ENCODE results near the gene GNS.

The GNS gene

DNA sequence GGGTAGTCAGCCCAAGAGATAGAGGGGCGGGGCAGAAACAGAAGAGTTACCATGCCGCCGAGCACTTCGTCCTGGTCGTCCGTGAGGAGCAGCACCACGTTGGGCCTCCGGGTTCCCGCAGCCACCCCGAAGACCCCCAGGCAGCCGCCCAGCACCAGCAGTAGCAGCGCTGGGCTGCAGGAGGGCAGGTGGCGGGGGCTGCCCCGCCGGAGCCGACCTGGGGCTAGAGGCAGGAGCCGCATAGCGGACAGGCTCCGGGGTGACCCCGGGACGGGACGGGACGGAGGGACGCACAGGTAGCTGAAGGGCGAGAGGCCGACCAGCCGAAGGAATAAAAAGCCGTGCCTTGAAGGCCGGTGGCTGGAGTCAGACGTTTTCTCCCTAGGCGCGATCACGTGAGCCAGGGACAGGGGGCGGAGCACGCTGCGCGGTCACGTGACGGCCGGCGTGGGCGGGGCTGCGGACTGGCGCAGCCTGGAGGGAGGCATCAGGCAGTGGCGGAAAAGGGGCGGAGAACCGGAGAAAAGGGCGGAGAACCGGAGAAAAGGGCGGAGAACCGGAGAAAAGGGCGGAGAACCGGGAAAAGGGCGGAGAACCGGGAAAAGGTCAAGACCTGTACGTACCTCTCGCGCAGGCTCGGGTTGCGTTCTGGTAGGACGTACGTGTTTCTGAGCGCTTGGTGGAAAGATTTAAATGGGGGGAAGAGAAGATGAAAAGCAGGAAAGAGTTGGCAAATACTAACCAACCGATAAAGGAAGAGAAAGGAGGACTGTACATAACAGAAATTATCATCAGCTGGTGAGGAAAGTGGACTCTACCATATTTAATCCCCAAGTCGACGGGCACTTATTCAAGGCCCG lies at the start of gene GNS:
Gene GNS (minus strand): TSS at position 372 of the 860 bp plus-strand sequence. CDS start 130 bp downstream, at position 242.
- DNase-seq = peak; percentile 78 to 98 (median 93)

DNA sequence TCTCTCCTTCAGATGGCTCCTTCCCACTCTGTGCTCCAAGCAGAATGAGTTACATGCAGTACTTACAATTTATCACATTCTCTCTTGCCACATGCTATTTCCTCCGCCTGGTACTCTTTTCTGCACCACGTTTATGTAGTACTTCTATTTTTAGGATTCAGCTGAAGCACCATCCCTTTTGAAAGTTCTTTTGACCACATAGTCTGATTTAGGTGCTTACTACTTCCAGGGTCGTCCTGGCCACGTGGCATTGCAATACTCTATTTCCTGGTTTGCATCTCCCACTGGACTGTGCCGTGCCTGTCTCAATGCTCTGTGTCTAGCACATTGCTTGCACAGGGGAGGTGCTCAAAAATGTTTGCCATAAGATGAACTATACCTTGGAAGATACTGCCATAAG lies 48.9 kb upstream of the GNS start:
- no peak for DNase-seq

DNA sequence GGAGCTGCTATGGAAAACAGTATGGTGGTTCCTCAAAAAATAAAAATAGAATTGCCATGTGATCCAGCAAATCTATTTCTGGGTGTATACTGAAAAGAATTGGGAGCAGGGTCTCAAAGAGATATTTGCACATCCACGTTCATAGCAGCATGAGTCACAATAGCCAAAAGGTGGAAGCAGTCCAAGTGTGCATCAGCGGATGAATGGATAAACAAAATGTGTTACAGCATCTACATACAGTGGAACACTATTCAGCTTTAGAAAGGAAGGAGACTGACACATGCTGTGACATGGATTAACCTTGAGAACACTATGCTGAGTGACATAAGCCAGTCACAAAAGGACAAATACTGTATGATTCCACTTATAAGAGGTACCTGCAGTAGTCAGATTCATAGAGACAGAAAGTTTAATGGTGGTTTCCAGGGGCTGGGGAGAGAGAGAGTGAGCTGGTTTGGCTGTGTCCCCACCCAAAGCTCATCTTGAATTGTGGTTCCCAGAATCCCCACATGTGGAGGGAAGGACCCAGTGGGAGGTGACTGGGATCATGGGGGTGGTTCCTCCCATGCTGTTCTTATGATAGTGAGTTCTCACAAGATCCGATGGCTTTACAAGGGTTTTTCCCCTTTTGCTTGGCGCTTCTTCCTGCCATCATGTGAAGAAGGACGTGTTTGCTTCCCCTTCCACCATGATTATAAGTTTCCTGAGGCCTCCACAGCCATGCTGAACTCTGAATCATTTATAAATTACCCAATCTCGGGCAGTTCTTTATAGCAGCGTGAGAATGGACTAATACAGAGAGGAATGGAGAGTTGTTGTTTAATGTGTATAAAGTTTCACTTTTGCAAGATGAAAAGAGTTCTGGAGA lies 47.6 kb upstream of the GNS start:
- peak in 1 of 56 donors; percentile 24 for DNase-seq

DNA sequence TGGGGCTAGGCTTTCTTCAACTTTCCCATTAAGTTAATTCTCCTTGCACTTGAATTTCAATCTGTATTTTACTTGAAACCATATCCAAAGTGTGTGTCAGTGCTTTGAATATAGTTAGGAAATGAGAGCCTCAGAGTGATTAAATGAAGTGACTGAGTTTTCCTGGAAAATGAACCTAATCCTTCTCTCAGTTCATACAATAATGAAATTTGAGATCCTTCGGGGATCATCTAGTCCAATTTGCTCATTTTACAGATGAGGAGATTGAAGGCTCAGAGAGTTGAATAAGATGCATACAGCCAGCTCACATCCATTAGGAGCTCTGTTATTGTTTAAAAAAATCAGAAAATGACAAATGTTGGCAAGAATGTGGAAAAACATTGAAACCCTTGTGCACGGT lies 47.0 kb upstream of the GNS start:
- DNase-seq = no peak

DNA sequence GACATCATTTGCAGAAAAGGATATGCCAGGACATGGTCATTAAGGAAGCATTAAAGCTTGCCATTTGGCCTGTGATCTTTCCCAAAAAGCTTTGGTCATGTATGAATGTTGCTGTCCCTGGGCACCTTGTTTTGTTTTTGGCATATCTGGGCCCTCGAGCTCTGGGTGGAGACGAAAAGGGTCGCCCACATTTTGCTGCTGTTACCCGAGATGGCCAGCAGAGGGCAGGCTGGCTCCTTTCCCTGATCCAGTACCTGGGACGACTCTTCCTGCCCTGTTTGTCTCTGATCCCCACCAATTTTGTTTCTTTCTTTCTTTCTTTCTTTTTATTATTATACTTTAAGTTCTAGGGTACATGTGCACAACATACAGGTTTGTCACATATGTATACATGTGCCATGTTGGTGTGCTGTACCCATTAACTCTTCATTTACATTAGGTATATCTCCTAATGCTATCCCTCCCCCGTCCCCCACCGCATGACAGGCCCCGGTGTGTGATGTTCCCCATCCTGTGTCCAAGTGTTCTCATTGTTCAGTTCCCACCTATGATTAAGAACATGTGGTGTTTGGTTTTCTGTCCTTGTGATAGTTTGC lies 43.1 kb upstream of the GNS start:
- DNase-seq = peak in 28 of 56 donors; percentile 3 to 61 (median 19)

DNA sequence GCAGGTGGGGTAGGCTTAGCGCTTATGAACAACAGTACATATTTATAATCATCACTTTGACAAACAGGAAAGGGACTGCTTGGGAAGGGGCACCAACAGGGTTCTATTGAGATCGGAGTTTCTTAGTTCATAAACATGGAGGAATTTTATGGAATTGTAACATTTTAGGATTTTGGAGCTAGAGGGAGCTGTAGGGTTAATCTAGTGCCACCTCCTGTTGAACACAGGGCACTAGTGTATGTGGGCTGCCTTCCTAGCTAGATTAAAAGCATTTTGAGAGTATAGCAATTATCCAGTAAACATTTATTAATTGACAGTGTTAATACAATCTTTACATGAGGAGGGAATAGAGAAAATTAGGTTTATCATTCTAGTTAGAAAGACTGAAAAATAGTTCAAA lies 42.2 kb upstream of the GNS start:
- DNase-seq = no peak

DNA sequence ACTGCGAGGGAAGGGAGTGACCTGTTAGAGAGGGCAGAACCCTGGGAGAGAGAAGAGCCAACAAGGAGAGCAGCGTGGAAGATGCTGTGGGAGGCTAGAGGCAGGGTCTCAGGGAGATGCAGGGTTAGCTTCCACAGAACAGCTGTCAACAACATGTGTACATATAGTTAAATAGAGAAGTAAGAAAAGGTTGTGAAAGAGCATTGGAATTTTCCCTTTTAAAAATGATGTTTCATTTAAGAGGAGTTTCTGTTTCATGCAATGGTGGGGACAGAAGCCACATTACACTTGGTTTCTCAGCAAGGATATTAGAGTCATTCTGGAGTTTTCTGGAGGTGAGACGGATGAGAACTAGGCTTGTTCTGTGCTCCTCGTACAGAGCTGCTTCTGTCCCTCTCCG lies 41.4 kb upstream of the GNS start:
- no peak for DNase-seq

DNA sequence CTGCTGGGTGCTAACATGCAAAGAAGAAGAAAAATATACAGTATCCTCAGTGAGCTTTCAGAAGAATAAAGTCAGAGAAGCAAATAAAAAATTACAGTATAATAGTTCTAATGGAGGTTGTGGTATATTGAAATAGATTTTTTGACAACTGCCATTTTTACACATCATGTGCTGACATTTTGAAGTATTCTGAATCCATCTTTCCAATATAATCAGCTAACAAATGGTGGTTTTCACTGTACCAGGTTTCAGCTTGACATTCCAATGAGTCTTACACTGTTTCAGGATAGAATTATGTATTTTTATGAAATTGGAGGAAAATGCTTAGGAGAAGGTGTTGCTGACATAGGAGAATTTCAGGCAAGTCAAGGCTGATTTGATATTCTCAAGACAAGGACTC lies 39.0 kb upstream of the GNS start:
- no peak for DNase-seq

DNA sequence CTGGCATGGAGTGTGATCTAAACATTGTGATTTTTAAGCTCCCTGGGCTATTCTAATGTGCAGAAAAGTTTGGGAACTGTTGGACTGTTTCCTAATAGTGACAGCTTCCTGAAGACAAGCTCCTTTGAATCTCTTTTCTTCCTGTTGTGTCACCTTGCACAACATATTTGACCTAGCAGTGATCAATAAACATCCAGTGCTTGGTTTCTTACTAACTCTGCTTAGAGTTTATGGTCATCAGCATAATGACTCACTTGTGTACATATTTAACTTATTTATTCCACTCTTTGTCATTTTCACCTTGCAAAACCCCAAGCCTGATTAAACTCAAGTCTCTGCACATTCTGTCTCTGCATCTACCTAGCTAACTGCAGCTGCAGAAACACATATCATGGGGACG lies 38.0 kb upstream of the GNS start:
- DNase-seq = no peak

DNA sequence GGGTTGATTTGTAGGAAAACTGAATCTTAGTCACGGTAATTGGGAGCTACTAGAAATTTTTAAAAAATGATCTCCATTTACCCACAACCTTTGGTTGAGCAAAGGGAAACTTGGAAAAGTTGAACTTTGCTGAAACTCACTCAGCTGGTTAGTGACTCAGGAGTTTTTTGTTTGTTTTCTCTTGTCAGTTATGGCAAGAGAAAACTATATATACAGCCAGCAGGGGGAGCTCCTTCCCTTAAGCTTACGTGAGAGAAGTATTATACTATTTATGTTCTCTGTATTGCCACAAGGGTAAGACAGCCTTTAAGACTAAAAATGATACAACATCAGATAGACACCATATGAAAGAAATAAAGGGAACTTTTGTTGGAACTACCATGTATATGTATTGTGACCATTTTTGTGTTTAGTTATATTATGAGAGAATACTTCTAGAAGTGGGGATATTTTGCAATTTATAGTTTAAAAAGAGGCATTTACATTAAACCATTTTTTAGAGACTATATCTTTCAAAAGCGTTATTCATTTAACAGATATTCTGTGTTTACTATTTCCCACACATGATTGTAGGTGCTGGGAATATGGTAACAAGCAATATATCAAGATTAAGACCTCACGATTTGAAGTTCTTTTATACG lies 37.1 kb upstream of the GNS start:
- peak in 16 of 56 donors; percentile 7 to 65 (median 20) for DNase-seq

DNA sequence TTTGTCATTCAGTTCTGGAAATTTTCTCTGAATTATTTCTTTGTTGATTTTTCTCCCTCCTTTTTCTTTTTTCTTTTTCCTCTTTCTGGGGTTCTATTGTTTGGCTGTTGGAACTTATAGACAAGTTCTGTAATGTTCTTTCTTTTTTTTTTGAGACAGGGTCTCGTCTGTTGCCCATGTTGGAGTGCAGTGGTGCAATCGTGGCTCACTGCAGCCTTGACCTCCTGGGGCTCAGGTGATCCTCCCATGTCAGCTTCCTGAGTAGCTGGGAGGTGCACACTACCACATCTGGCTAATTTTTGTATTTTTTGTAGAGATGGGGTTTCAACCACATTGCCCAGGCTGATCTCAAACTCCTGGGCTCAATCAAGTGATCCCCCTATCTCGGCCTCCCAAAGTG lies 35.1 kb upstream of the GNS start:
- no peak for DNase-seq

DNA sequence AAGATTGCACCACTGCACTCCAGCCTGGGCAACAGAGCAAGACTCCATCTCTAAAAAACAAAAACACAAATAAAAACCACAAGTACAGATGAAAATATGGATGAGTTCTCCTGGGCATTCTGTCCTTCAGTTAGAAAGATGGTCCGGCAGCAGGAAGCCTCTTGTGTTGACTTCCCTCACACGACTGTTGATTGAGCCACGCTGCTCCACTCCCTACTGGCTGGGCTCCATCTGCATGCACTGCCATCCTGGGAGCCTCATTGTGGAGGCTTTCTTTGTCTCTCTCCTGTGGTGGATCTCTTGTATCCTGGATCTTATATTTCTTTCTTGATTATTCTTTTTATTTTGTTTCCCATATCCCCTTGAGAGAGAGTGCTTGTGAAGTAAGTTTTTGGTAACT lies 34.4 kb upstream of the GNS start:
- DNase-seq = no peak

DNA sequence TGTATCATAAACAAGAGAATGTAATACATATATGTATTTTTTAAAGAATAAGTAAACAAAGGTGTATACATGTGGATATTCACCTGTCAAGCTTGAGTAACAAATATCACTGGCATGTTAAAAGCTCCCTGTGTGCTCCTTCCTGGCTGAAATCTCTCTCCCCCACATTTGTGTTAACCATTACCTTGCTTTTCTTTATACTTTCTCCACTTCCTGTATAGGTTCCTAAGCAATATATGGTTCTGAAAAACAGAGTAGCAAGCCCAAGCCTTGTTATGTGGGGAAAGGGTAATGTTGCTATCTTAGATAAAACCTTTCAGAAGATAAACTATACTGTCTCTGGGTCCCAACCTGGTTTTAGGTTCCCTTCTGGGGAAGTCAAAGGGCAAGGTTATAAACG lies 32.9 kb upstream of the GNS start:
- no peak for DNase-seq

DNA sequence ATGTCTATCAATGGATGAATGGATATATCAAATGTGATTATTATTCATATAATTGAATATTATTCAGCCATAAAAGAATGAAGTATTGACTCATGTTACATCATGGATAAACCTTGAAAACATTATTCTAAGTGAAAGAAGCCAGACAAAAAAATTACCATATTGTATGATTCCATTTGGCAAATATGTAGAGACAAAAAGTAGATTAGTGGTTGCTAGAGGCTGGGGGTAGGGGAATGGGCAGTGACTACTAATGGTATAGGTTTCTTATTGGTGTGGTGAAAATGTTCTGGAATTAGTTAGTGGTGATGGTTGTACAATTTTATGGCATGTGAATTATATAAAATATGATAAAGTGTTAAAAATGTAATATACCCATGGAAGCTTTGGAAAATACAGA lies 31.8 kb upstream of the GNS start:
- DNase-seq = no peak

DNA sequence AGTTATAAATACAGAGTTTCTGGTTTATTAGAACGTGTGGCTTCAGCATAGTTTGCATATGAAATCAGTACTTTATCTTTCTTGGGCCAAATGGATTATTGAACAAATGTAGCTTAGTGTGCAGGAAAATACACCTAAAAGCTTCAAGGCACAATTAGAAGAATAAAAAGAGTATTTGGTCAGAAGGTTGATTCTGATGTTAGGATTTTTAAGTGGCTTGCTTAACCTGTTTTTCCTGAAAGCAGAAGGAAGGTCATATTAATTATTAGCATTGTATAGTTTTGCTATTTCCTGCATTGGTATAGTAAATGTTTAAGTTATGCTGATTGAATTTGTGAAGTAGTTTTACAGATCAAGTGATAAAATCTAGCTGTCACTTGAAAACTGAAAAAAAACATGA lies 31.0 kb upstream of the GNS start:
- DNase-seq = no peak

DNA sequence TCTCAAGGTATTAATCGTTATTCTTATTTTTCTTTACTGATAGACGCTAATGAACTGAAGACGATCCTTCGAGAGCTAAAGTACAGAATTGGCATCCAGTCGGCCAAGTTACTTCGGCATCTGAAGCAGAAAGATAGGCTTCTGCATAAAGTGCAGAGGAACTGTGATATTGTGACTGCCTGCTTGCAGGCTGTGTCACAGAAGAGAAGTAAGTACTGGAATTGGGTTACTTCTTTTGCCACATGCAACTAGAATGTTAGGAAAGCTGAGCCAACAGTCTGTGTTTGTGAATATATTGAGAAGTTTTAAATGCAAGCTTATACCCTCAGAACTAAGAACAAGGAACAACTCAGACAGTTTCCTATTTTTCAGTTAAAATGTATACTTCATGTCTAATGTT lies 26.6 kb upstream of the GNS start:
- DNase-seq = no peak

DNA sequence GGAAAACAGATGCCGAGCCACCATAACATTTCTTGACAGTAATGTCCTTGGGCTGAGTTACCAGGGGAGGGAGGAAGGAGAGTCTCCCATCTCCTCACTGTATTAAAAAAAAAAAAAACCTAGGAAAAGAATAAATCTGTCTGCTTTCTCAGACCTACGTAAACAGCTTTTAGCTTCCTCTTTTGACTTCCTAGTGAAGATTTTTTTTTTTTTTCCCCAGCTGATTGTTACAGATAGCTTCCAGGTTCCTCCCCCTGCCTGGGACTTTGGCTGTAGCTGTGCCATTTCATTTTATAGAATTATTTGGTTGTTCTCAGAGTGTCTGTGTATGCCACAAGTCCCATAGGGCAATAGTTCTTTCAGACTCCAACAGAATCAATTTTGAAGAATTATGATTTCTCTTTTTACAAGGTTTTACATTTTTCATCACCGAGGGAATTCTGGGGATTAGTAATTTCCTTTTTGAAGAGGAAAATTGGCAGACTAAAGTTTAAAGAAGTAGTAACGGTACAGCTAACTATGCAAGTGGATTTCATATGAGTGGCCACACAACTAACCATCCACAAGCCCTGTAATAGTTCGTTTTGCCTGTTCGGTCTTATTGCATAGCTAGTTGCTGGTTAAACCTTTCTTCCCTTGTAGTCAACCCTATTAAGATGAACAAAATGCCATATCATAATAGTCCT lies 23.1 kb upstream of the GNS start:
- DNase-seq = no peak

DNA sequence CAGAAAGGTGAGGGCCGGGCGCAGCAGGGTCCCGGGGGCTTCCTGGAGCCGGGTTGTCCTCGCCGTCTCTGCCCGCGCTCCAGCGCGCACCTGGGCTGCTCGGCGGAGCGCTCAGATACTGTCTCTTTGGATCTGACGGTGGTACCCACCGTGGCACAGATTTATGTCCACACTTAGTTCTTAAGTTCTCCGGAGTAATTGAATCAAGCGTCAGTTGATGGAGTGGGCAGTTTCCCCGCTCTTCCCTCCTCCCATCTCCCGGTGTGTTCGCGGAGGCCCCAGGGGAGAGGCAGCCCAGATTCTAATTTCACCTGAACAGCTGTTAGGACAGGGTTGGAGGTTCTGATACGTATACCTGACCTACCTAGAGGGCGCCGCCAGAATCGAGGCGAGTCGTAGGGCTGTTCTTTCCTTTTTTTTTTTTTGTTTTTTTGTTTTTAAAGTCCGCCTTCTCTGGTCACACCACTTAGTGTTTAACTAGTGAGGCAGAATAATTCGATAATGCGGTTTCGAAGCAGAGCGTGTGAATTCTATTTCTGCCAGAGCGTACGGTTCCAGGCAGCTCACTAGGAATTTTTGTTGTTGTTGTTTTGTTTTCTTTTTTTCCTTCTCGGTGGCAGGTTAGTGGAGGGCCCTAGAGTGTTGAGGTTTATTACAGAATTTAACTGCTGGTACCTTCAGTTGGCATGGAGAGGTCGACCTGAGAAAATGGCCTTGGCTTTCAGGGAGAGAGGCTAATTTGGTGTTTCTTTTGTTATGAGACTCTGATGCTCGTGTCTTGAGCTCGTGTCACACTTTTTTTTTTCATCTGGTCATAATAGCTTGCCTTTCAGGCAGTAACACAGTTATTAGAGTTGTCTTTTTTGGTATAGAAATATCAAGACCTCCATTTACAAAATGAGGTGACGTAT lies 22.3 kb upstream of the GNS start:
- DNase-seq = no peak

DNA sequence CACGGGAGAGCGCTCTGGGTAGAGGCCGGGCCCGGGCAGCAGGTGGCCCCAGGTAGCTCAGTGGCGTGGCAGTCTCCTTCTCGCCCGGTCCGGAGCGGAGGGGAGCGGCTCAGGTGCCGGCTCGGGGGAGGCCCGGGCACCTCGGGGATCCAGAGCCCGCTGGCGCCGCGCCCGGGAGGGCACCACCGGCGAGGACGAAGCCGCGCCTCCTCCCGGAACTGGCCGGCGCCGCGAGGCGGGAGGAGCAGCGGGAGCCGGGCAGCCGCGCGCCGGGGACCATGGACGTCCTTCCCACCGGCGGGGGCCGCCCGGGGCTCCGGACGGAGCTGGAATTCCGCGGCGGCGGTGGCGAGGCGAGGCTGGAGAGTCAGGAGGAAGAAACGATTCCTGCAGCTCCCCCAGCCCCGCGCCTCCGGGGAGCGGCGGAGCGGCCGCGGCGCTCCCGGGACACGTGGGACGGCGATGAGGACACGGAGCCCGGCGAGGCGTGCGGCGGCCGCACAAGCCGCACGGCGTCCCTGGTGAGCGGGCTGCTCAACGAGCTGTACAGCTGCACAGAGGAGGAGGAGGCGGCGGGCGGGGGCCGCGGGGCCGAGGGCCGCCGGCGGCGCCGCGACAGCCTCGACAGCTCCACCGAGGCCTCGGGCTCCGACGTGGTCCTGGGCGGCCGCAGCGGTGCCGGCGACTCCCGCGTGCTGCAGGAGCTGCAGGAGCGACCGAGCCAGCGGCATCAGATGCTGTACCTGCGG lies 21.5 kb upstream of the GNS start:
- DNase-seq = peak in 10 of 56 donors; percentile 1 to 38 (median 12)
